ENCODE measurements around the gene MUS81. TPM values are rescaled to one million over a fixed set of nuclear protein-coding genes. Genes with fewer than 3 reads are reported as not detected.

Gene MUS81
- total RNA-seq, 1 donor from 2014 or later = 52.8 TPM

DNA sequence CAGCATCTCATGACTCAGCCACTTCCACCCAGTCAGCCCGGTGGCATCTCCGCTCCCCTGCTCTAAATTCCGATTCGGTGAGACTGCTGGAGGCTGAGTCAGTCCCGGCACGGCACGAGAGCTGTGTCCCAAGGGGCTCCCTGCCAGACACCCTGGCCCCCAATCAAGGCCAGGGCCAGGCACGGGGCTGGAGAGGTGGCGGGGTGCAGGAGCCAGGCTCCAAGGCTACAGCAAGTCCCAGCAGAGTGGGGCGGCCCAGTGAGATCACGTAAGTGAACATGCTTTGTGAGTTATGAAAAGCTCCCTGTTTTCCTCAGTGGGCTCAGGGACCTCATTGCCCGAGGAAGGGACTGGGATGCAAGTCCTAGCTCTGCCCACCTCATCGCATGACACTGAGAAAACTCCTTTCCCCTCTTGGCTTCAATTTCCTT lies 55.6 kb downstream of the MUS81 start:
- H3K4me3 ChIP-seq = no peak overlapping the region
- H3K27ac ChIP-seq = peak overlapping the region; percentile 67
- TF ChIP-seq, protein P1, sequence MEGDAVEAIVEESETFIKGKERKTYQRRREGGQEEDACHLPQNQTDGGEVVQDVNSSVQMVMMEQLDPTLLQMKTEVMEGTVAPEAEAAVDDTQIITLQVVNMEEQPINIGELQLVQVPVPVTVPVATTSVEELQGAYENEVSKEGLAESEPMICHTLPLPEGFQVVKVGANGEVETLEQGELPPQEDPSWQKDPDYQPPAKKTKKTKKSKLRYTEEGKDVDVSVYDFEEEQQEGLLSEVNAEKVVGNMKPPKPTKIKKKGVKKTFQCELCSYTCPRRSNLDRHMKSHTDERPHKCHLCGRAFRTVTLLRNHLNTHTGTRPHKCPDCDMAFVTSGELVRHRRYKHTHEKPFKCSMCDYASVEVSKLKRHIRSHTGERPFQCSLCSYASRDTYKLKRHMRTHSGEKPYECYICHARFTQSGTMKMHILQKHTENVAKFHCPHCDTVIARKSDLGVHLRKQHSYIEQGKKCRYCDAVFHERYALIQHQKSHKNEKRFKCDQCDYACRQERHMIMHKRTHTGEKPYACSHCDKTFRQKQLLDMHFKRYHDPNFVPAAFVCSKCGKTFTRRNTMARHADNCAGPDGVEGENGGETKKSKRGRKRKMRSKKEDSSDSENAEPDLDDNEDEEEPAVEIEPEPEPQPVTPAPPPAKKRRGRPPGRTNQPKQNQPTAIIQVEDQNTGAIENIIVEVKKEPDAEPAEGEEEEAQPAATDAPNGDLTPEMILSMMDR (IDR thresholded peaks at IDR 0.05) = no peak
- ATAC-seq (peak; percentile 2 to 28), DNase-seq (peak; percentile 69)
- peaks cover 4% of the 10 kb centered on the region for H3K36me3 ChIP-seq
- H3K9me3 ChIP-seq = no peaks in the 10 kb centered on the region
- intact Hi-C loops (cut with DNase I) = no loop called here
- H3K4me1 ChIP-seq = peaks cover 60% of the 10 kb centered on the region
- H3K27me3 ChIP-seq (ENCODE audit: low read depth) = no peaks in the 10 kb centered on the region

Other genes starting within 250 kb of the MUS81 start
- 113 TPM for gene MAP3K11, start 246.2 kb upstream of the MUS81 start, total RNA-seq
- gene PCNX3, start 244.7 kb upstream of the MUS81 start, total RNA-seq = 32.4 TPM
- gene SIPA1, start 222.3 kb upstream of the MUS81 start, total RNA-seq = 102 TPM
- gene RELA, start 197.5 kb upstream of the MUS81 start, total RNA-seq = 68.9 TPM
- 82.6 TPM for gene KAT5, start 148.2 kb upstream of the MUS81 start, total RNA-seq
- gene RNASEH2C, start 139.6 kb upstream of the MUS81 start, total RNA-seq = 44.4 TPM
- gene AP5B1, start 79.5 kb upstream of the MUS81 start, total RNA-seq = 46.3 TPM
- gene OVOL1, start 73.4 kb upstream of the MUS81 start, total RNA-seq = 0.89 TPM
- 0.47 TPM for gene SNX32, start 26.5 kb upstream of the MUS81 start, total RNA-seq
- 647 TPM for gene CFL1, start 2.3 kb upstream of the MUS81 start, total RNA-seq
- gene EFEMP2, start 12.4 kb downstream of the MUS81 start, total RNA-seq = 53.9 TPM
- 20.6 TPM for gene CTSW, start 19.4 kb downstream of the MUS81 start, total RNA-seq
- gene FIBP, start 28.0 kb downstream of the MUS81 start, total RNA-seq = 44.0 TPM
- 28.6 TPM for gene CCDC85B, start 30.2 kb downstream of the MUS81 start, total RNA-seq
- gene FOSL1, start 40.0 kb downstream of the MUS81 start, total RNA-seq = 2.2 TPM
- gene C11orf68, start 58.6 kb downstream of the MUS81 start, total RNA-seq = 36.5 TPM
- gene DRAP1, start 59.0 kb downstream of the MUS81 start, total RNA-seq = 63.3 TPM
- gene TSGA10IP, start 85.0 kb downstream of the MUS81 start, total RNA-seq = not detected
- 51.0 TPM for gene SART1, start 101.3 kb downstream of the MUS81 start, total RNA-seq
- gene EIF1AD, start 141.7 kb downstream of the MUS81 start, total RNA-seq = 29.0 TPM
- 156 TPM for gene BANF1, start 142.1 kb downstream of the MUS81 start, total RNA-seq
- 11.0 TPM for gene CST6, start 151.6 kb downstream of the MUS81 start, total RNA-seq
- gene CATSPER1, start 166.0 kb downstream of the MUS81 start, total RNA-seq = 3.6 TPM
- not detected for gene GAL3ST3, start 188.7 kb downstream of the MUS81 start, total RNA-seq
- 145 TPM for gene SF3B2, start 191.9 kb downstream of the MUS81 start, total RNA-seq
- 50.8 TPM for gene PACS1, start 209.8 kb downstream of the MUS81 start, total RNA-seq

All from lower lobe of right lung (tissue), 2 donors.